Measurements from ENCODE around the gene UCK1.

UCK1 gene

GRCh38 chr9:131530920-131531832 lies at the start of gene UCK1:
TSS of gene UCK1 (minus strand) at chr9:131531263. CDS start at chr9:131531174, 89 bp downstream.
- DNase-seq (ENCODE audit: low read depth): peak; percentile 55

GRCh38 chr9:131580358-131580757 lies 49.3 kb upstream of the UCK1 start:
- no peak for DNase-seq (ENCODE audit: low read depth)

GRCh38 chr9:131579789-131580211 lies 48.7 kb upstream of the UCK1 start:
- DNase-seq (ENCODE audit: low read depth): no peak

- DNase-seq (ENCODE audit: low read depth): peak; percentile 16
These were observed 47.9 kb upstream of the UCK1 start for GRCh38 chr9:131578731-131579504.

GRCh38 chr9:131578021-131578420 lies 47.0 kb upstream of the UCK1 start:
- no peak for DNase-seq (ENCODE audit: low read depth)

GRCh38 chr9:131577005-131578000 lies 46.2 kb upstream of the UCK1 start:
- DNase-seq (ENCODE audit: low read depth): no peak

GRCh38 chr9:131575946-131576853 lies 45.1 kb upstream of the UCK1 start:
- DNase-seq (ENCODE audit: low read depth): no peak

GRCh38 chr9:131574730-131575640 lies 43.9 kb upstream of the UCK1 start:
- no peak for DNase-seq (ENCODE audit: low read depth)

GRCh38 chr9:131567910-131568309 lies 36.8 kb upstream of the UCK1 start:
- DNase-seq (ENCODE audit: low read depth): no peak

GRCh38 chr9:131566158-131566557 lies 35.1 kb upstream of the UCK1 start:
- no peak for DNase-seq (ENCODE audit: low read depth)

GRCh38 chr9:131565369-131565768 lies 34.3 kb upstream of the UCK1 start:
- DNase-seq (ENCODE audit: low read depth): no peak

- no peak for DNase-seq (ENCODE audit: low read depth)
These were observed 31.2 kb upstream of the UCK1 start for GRCh38 chr9:131562032-131562959.

- DNase-seq (ENCODE audit: low read depth): no peak
These were observed 28.4 kb upstream of the UCK1 start for GRCh38 chr9:131559421-131560000.

GRCh38 chr9:131557855-131558548 lies 26.9 kb upstream of the UCK1 start:
- no peak for DNase-seq (ENCODE audit: low read depth)

- no peak for DNase-seq (ENCODE audit: low read depth)
These were observed 25.0 kb upstream of the UCK1 start for GRCh38 chr9:131555841-131556673.

GRCh38 chr9:131554843-131555351 lies 23.8 kb upstream of the UCK1 start:
- no peak for DNase-seq (ENCODE audit: low read depth)

All from stimulated activated CD8-positive, alpha-beta memory T cell treated with anti-CD3 and anti-CD28 coated beads, Interleukin-4, amount 100 ng/mL, for 24 hours (primary cell).